ENCODE data around the gene MICU1. TPM values are rescaled to one million over a fixed set of nuclear protein-coding genes. Genes with fewer than 3 reads are reported as not detected.

Gene MICU1
- total and polyA plus RNA-seq, 2 of the 13 experiments (the other 11 are each of a cell fraction or from before 2014, with no cell fraction given), result 32.5 to 56.1 TPM

- TF ChIP-seq, protein P1, sequence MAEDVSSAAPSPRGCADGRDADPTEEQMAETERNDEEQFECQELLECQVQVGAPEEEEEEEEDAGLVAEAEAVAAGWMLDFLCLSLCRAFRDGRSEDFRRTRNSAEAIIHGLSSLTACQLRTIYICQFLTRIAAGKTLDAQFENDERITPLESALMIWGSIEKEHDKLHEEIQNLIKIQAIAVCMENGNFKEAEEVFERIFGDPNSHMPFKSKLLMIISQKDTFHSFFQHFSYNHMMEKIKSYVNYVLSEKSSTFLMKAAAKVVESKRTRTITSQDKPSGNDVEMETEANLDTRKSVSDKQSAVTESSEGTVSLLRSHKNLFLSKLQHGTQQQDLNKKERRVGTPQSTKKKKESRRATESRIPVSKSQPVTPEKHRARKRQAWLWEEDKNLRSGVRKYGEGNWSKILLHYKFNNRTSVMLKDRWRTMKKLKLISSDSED (CRISPR knock-in tag; IDR thresholded peaks at IDR 0.05), result no peak
- TF ChIP-seq ZNF704 (CRISPR knock-in tag; IDR thresholded peaks at IDR 0.05; ENCODE audit: borderline replicate concordance) (no peak), ZNF432 (CRISPR knock-in tag; IDR thresholded peaks at IDR 0.05; ENCODE audit: borderline replicate concordance) (no peak), THAP11 (CRISPR knock-in tag; IDR thresholded peaks at IDR 0.05) (peak; percentile 70), FOXA1 (IDR thresholded peaks at IDR 0.05) (no peak), FOXA1 (CRISPR knock-in tag; IDR thresholded peaks at IDR 0.05) (peak; percentile 91), CBX2 (IDR thresholded peaks at IDR 0.05; ENCODE audit: low read depth, low read length) (no peak), CBX2 (CRISPR knock-in tag; IDR thresholded peaks at IDR 0.05; ENCODE audit: low read depth) (no peak), CHD2 (IDR thresholded peaks at IDR 0.05; ENCODE audit: low read depth, low read length) (no peak), GMEB1 (CRISPR knock-in tag; IDR thresholded peaks at IDR 0.05; ENCODE audit: borderline replicate concordance) (peak; percentile 76), MAFG (CRISPR knock-in tag; IDR thresholded peaks at IDR 0.05) (no peak), ZNF343 (CRISPR knock-in tag; IDR thresholded peaks at IDR 0.05) (peak; percentile 74; the same call in 1 of the 2 replicates), SMAD3 (CRISPR knock-in tag; IDR thresholded peaks at IDR 0.05) (no peak), SYNCRIP (IDR thresholded peaks at IDR 0.05; ENCODE audit: insufficient read depth, low read depth, low read length) (no peak), ZNF3 (CRISPR knock-in tag; IDR thresholded peaks at IDR 0.05) (no peak; the same call in 1 of the 2 replicates), ZNF546 (CRISPR knock-in tag; conservative IDR thresholded peaks at IDR 0.05) (peak; percentile 83; the same call in 1 of the 2 replicates), ZNF614 (CRISPR knock-in tag; IDR thresholded peaks at IDR 0.05; ENCODE audit: borderline replicate concordance) (peak; percentile 75; the same call in 1 of the 2 replicates), JUND (CRISPR knock-in tag; IDR thresholded peaks at IDR 0.05) (0 out of 2 replicates have a peak, but pooled peaks have one; percentile 47), ZKSCAN8 (CRISPR knock-in tag; IDR thresholded peaks at IDR 0.05; ENCODE audit: borderline replicate concordance) (peak; percentile 71; the same call in 1 of the 2 replicates), ZNF703 (CRISPR knock-in tag; IDR thresholded peaks at IDR 0.05; ENCODE audit: borderline replicate concordance) (0 out of 2 replicates have a peak, but pooled peaks have one; percentile 63), SMAD1 (CRISPR knock-in tag; IDR thresholded peaks at IDR 0.05; ENCODE audit: borderline replicate concordance, low read depth) (peak; percentile 27; the same call in 1 of the 2 replicates)
- TF ChIP-seq, protein P2, sequence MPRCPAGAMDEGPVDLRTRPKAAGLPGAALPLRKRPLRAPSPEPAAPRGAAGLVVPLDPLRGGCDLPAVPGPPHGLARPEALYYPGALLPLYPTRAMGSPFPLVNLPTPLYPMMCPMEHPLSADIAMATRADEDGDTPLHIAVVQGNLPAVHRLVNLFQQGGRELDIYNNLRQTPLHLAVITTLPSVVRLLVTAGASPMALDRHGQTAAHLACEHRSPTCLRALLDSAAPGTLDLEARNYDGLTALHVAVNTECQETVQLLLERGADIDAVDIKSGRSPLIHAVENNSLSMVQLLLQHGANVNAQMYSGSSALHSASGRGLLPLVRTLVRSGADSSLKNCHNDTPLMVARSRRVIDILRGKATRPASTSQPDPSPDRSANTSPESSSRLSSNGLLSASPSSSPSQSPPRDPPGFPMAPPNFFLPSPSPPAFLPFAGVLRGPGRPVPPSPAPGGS (CRISPR knock-in tag; IDR thresholded peaks at IDR 0.05), result peak; percentile 78; the same call in 1 of the 2 replicates
Measured at GRCh38 chr10:72319416-72320254, 306.2 kb downstream of the MICU1 start (continued).

Data from HepG2 (cell line).